Neural progenitor cell (in vitro differentiated cells): ENCODE results near the gene SLC7A6OS. TPM values are rescaled to one million over a fixed set of nuclear protein-coding genes. Genes with fewer than 3 reads are reported as not detected.
"Not testable (repeated sequence)": the region's sequence is repeated elsewhere in the genome, so short reads cannot be mapped to it uniquely, and the experiment has no call there.

Experiments used
- DNase-seq: peaks from one replicate; pipeline ENCODE4 v3.0.0-alpha.2; 2016; ENCODE audit warnings: low spot score
- H2AFZ ChIP-seq: fragments of 200-600 bp; sonication (generic); replicated peaks from 2 replicates; pipeline ENCODE4 v1.6.1; 2016; ENCODE audit warnings: antibody characterized with exemption
- H3F3A ChIP-seq: fragments of 200-600 bp; sonication (generic); 2 replicates; pipeline ENCODE4 v1.6.1; 2016; ENCODE audit warnings: antibody characterized with exemption, low read depth
- H3K27ac ChIP-seq: fragments of 200-600 bp; sonication (generic); 2 replicates; pipeline ENCODE4 v1.5.1; 2016; ENCODE audit warnings: mild to moderate bottlenecking
- H3K27me3 ChIP-seq: fragments of 200-600 bp; sonication (generic); 2 replicates; pipeline ENCODE4 v1.6.1; 2016; ENCODE audit warnings: mild to moderate bottlenecking, moderate library complexity
- H3K36me3 ChIP-seq: fragments of 200-600 bp; sonication (generic); 2 replicates; pipeline ENCODE4 v1.5.1; 2016
- H3K4me1 ChIP-seq: fragments of 200-600 bp; sonication (generic); 2 replicates; pipeline ENCODE4 v1.6.1; 2016; ENCODE audit warnings: mixed run types
- H3K4me2 ChIP-seq: fragments of 200-600 bp; sonication (generic); 2 replicates; pipeline ENCODE4 v1.6.1; 2016
- H3K4me3 ChIP-seq: fragments of 200-600 bp; sonication (generic); 2 replicates; pipeline ENCODE4 v1.5.1; 2016
- H3K79me2 ChIP-seq: fragments of 200-600 bp; sonication (generic); 2 replicates; pipeline ENCODE4 v1.6.1; 2016; ENCODE audit warnings: low read depth
- H3K9ac ChIP-seq: fragments of 200-600 bp; sonication (generic); 2 replicates; pipeline ENCODE4 v1.6.1; 2016
- H3K9me3 ChIP-seq: fragments of 200-600 bp; sonication (generic); 2 replicates; pipeline ENCODE4 v1.5.1; 2016; ENCODE audit warnings: low read depth
- H4K20me1 ChIP-seq: fragments of 200-600 bp; sonication (generic); 2 replicates; pipeline ENCODE4 v1.6.1; 2016; ENCODE audit warnings: low read depth
- H3K27ac Mint-ChIP-seq: 3 replicates; pipeline ENCODE4 v1.8.0; 2021; ENCODE audit warnings: mixed read lengths
- H3K27me3 Mint-ChIP-seq: 2 replicates; pipeline ENCODE4 v1.8.0; 2022; ENCODE audit warnings: low read depth, mild to moderate bottlenecking, inconsistent platforms, moderate library complexity, mixed read lengths; ENCODE audit not compliant: insufficient read depth
- H3K36me3 Mint-ChIP-seq: 3 replicates; pipeline ENCODE4 v1.8.0; 2021; ENCODE audit warnings: mixed read lengths
- H3K4me1 Mint-ChIP-seq: 3 replicates; pipeline ENCODE4 v1.8.0; 2021; ENCODE audit warnings: mixed read lengths
- H3K4me3 Mint-ChIP-seq: 3 replicates; pipeline ENCODE4 v1.8.0; 2021; ENCODE audit warnings: mild to moderate bottlenecking, moderate library complexity, mixed read lengths
- H3K9me3 Mint-ChIP-seq: 3 replicates; pipeline ENCODE4 v1.8.0; 2020; ENCODE audit warnings: mixed read lengths
- EZH2 ChIP-seq: fragments of 200-600 bp; sonication (generic); IDR thresholded peaks from 2 replicates; pipeline ENCODE4 v1.6.1; 2017; ENCODE audit warnings: antibody characterized with exemption, mild to moderate bottlenecking, moderate library complexity
- EZH2phosphoT487 ChIP-seq: fragments of 200-600 bp; sonication (generic); IDR thresholded peaks from 2 replicates; pipeline ENCODE4 v1.6.1; 2017; ENCODE audit warnings: antibody characterized with exemption
- total RNA-seq: library from RNA; depleted of rRNA; stranded (reverse); fragments of >200 nt; gene quantifications from 2 replicates; pipeline ENCODE4 v1.2.3, GENCODE V29; 2015; ENCODE audit warnings: low replicate concordance
- TF ChIP-seq, protein P1 (sequence below): fragments of 200-600 bp; sonication (generic); IDR thresholded peaks from 2 replicates; pipeline ENCODE4 v1.5.1; 2017; ENCODE audit warnings: antibody characterized with exemption, mild to moderate bottlenecking

The SLC7A6OS gene
- total RNA-seq, 1 donor from 2014 or later, result 18.7 TPM

DNA sequence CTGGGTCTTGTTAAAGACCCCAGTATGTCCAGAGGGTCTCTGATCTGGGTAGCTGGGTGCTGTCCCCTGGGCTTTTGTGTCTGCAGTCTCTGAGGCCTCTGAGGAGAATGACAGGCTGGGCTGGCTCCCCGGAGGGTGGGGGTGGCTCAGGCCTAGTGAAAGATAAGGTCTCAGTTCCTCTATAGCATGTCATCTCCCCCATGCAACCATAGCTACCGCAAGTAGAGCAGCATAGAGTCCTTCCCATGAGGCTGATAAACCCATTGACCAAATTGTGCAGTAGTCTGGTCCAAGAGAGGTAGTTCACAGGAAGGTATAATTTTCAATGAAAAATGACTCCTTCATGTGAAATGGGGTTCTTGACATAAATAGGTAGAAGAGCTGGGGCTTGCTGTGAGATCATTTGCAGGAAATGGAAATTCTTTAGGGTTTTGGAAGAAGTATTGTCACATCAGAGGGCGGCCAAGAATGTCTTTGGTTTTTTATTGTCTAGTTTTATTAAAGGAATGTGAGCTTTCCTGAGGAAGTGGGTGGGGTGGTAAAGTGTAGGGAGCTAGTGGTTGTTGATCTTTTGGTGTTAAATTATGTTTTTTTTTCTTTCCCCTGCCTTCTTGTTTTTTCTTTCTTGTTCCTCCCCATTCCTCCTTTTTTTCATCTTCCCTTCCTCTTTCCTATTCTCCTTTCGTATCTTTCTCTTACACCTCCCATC, 21.0 kb downstream of the SLC7A6OS start:
- Histone ChIP-seq H3K4me1 (peaks cover 6% of the 10 kb centered on the region), H3K79me2 (no peaks in the 10 kb centered on the region), H4K20me1 (peaks cover 7% of the 10 kb centered on the region), H3K4me3 (no peak overlapping the region), H3K4me2 (no peak overlapping the region), H3F3A (no peaks in the 10 kb centered on the region), H3K36me3 (no peaks in the 10 kb centered on the region), H3K9ac (no peak overlapping the region), H3K9me3 (no peaks in the 10 kb centered on the region), H3K27ac (no peak overlapping the region), H3K27me3 (no peaks in the 10 kb centered on the region), H2AFZ (no peak overlapping the region)
- TF ChIP-seq, protein P1, sequence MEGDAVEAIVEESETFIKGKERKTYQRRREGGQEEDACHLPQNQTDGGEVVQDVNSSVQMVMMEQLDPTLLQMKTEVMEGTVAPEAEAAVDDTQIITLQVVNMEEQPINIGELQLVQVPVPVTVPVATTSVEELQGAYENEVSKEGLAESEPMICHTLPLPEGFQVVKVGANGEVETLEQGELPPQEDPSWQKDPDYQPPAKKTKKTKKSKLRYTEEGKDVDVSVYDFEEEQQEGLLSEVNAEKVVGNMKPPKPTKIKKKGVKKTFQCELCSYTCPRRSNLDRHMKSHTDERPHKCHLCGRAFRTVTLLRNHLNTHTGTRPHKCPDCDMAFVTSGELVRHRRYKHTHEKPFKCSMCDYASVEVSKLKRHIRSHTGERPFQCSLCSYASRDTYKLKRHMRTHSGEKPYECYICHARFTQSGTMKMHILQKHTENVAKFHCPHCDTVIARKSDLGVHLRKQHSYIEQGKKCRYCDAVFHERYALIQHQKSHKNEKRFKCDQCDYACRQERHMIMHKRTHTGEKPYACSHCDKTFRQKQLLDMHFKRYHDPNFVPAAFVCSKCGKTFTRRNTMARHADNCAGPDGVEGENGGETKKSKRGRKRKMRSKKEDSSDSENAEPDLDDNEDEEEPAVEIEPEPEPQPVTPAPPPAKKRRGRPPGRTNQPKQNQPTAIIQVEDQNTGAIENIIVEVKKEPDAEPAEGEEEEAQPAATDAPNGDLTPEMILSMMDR, result no peak
- TF ChIP-seq EZH2phosphoT487 (no peak), EZH2 (no peak)
- H3K27me3 Mint-ChIP-seq, result peaks cover 2% of the 10 kb centered on the region
- H3K27ac Mint-ChIP-seq, result no peak overlapping the region
- no peak for DNase-seq
- peaks cover 29% of the 10 kb centered on the region for H3K36me3 Mint-ChIP-seq
- no peak overlapping the region for H3K4me3 Mint-ChIP-seq
- H3K4me1 Mint-ChIP-seq, result no peaks in the 10 kb centered on the region
- H3K9me3 Mint-ChIP-seq, result no peaks in the 10 kb centered on the region

DNA sequence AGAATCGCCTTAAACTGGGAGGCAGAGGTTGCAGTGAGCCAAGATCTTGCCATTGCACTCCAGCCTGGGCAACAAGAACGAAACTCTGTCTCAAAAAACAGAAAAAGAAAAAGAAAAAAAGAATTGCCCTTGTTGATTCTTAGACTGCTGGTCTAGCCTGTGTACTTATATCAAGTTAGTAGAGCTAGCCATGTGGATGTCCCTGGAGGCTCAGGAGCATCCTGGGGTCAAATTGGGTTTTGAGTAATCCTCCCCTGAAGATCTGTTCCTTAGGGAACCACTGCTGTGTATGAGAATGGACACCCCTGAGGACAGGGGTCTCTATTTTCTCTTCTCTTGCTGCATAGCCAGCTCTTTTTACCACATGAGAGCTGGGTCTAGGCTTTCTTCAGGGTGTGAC, 21.5 kb downstream of the SLC7A6OS start:
- Mint-ChIP-seq H3K36me3 (peaks cover 29% of the 10 kb centered on the region), H3K4me1 (no peaks in the 10 kb centered on the region), H3K4me3 (no peak overlapping the region), H3K27ac (no peak overlapping the region), H3K27me3 (peaks cover 2% of the 10 kb centered on the region), H3K9me3 (no peaks in the 10 kb centered on the region)
- no peaks in the 10 kb centered on the region for H3K27me3 ChIP-seq
- H2AFZ ChIP-seq, result no peak overlapping the region
- TF ChIP-seq, protein P1, result no peak
- TF ChIP-seq EZH2phosphoT487 (no peak), EZH2 (no peak)
- no peak for DNase-seq
- no peaks in the 10 kb centered on the region for H3K36me3 ChIP-seq
- no peaks in the 10 kb centered on the region for H3K9me3 ChIP-seq
- peaks cover 7% of the 10 kb centered on the region for H4K20me1 ChIP-seq
- H3F3A ChIP-seq, result no peaks in the 10 kb centered on the region
- H3K27ac ChIP-seq, result no peak overlapping the region
- no peaks in the 10 kb centered on the region for H3K79me2 ChIP-seq
- peaks cover 6% of the 10 kb centered on the region for H3K4me1 ChIP-seq
- no peak overlapping the region for H3K4me3 ChIP-seq
- no peak overlapping the region for H3K9ac ChIP-seq
- H3K4me2 ChIP-seq, result no peak overlapping the region

DNA sequence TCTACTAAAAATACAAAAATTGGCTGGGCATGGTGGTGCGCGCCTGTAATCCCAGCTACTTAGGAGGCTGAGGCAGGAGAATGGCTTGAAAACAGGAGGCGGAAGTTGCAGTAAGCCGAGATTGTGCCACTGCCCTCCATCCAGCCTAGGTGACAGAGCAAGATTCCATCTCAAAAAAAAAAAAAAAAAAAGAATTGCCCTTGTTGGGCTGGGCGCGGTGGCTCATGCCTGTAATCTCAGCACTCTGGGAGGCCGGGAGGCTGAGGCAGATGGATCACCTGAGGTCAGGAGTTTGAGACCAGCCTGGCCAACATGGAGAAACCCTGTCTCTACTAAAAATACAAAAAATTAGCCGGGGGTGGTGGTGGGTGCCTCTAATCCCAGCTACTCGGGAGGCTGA, 21.9 kb downstream of the SLC7A6OS start:
- not testable (repeated sequence) for H3K27ac ChIP-seq, H3K4me3 ChIP-seq, H3K79me2 ChIP-seq, H3K4me1 Mint-ChIP-seq, H3K27me3 Mint-ChIP-seq, H3K4me2 ChIP-seq, H3K9me3 ChIP-seq, H4K20me1 ChIP-seq, H3K4me1 ChIP-seq, H3K9me3 Mint-ChIP-seq, H3K4me3 Mint-ChIP-seq, H2AFZ ChIP-seq, H3F3A ChIP-seq, H3K27ac Mint-ChIP-seq, H3K9ac ChIP-seq, H3K36me3 ChIP-seq, H3K27me3 ChIP-seq, DNase-seq
- H3K36me3 Mint-ChIP-seq, result peaks cover 29% of the 10 kb centered on the region

DNA sequence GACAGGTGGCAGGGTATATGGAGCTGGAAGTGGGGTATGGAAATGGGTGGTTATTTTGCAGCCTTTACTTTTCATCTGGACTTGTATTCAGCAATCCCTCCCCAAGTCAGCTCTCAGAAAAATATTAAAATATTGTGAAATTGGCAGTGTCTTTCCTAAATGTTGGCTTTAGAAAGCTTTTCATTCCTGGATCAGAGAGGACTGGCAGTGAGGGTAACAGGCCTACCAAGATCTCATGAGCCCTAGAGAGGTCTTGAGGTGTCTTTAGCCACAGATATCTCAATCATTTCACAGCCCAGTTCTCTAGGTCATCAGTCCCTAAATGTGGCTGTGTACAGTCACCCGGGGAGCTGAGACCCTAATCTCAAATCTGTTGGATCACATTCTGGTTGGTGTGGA, 22.5 kb downstream of the SLC7A6OS start:
- Histone ChIP-seq H3K27me3 (no peaks in the 10 kb centered on the region), H3F3A (no peaks in the 10 kb centered on the region), H3K36me3 (no peaks in the 10 kb centered on the region), H3K9ac (no peak overlapping the region), H3K27ac (no peak overlapping the region), H4K20me1 (peaks cover 7% of the 10 kb centered on the region), H3K4me1 (peaks cover 6% of the 10 kb centered on the region), H3K4me3 (no peak overlapping the region), H2AFZ (no peak overlapping the region), H3K4me2 (no peak overlapping the region), H3K9me3 (no peaks in the 10 kb centered on the region), H3K79me2 (no peaks in the 10 kb centered on the region)
- Mint-ChIP-seq H3K9me3 (no peaks in the 10 kb centered on the region), H3K4me1 (no peaks in the 10 kb centered on the region), H3K36me3 (peaks cover 25% of the 10 kb centered on the region), H3K27ac (no peak overlapping the region), H3K4me3 (no peak overlapping the region), H3K27me3 (peaks cover 2% of the 10 kb centered on the region)
- no peak for DNase-seq
- TF ChIP-seq, protein P1, result no peak
- TF ChIP-seq EZH2phosphoT487, result no peak
- no peak for TF ChIP-seq EZH2
